GM12801 (cell line): ENCODE measurements around the gene RBM19.

Experiments
- TF ChIP-seq, protein P1 (sequence below): IDR thresholded peaks from one replicate; pipeline ENCODE4 v1.5.1; 2011; ENCODE audit warnings: control low read depth; ENCODE audit not compliant: insufficient read length; ENCODE audit errors: extremely low read depth

The RBM19 gene

DNA sequence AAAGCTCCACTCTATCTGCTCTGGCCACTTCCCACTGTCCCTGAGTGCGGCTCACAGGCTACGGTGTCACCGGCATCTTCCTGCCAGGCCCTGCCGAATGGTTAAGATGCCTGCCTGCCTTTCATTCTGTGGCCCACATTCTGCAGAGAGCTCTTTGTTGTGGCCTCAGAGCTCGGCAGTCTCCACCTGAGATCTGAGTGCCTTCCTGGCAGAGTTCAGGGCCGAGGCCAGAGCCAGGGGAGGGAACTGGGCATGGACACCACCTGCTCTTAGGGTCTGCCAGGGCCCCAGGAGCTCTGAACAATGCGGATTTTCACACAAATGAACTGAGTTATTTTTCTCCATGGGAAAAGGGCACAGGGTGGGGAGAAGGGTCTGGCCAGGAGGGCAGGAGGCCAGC, 127.2 kb downstream of the RBM19 start:
- TF ChIP-seq, protein P1, sequence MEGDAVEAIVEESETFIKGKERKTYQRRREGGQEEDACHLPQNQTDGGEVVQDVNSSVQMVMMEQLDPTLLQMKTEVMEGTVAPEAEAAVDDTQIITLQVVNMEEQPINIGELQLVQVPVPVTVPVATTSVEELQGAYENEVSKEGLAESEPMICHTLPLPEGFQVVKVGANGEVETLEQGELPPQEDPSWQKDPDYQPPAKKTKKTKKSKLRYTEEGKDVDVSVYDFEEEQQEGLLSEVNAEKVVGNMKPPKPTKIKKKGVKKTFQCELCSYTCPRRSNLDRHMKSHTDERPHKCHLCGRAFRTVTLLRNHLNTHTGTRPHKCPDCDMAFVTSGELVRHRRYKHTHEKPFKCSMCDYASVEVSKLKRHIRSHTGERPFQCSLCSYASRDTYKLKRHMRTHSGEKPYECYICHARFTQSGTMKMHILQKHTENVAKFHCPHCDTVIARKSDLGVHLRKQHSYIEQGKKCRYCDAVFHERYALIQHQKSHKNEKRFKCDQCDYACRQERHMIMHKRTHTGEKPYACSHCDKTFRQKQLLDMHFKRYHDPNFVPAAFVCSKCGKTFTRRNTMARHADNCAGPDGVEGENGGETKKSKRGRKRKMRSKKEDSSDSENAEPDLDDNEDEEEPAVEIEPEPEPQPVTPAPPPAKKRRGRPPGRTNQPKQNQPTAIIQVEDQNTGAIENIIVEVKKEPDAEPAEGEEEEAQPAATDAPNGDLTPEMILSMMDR: no peak

DNA sequence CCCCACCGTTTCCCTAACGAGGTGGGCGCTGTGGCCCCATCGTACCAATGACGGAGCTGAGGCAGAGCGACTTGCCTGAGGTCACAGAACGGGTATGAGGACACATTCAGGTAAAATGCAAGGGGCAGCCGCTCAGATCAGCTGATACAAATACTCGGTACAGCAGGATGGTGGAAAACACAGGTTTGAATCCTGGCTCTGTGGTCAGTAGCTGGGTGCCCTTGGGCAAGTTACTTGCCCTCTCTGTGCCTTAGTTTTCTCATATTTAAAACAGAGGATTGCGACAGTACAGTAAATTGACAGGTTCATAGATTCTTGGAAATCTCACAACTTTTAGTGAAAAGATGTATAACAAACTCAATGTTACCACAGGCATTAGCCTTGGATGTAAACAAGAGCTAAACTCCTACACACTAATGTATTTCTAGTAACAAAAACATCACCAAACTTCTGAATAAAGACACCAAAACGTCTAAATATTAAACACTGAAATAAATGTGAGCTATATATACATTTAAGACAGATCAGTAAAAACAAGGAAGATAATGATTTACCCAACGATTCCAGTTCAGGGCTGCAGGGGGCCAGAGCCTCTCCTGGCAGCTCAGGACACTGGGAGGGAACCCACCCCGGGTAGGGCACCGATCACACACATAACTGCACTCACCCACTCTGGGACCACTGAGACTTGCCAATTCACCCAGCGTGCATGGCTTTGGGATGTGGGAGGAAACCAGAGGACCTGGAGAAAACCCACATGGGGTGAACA, 128.4 kb downstream of the RBM19 start:
- TF ChIP-seq, protein P1: no peak

DNA sequence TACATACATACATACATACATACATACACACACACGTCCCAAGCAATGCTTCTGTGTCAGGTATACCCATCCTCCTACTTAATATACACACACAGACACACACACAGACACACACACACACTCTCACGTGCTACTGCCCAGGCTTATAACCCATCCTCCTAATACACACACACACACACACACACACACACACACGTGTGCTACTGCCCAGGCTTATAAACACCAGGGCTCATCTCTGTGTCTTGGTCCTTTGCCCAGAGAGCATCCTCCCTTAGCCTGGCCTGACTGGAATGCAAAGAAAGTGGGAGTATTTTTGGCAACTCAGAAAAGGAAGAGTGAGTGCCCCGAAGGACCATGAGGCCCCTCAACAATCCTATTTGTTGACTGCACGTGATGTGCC, 129.0 kb downstream of the RBM19 start:
- TF ChIP-seq, protein P1: no peak

DNA sequence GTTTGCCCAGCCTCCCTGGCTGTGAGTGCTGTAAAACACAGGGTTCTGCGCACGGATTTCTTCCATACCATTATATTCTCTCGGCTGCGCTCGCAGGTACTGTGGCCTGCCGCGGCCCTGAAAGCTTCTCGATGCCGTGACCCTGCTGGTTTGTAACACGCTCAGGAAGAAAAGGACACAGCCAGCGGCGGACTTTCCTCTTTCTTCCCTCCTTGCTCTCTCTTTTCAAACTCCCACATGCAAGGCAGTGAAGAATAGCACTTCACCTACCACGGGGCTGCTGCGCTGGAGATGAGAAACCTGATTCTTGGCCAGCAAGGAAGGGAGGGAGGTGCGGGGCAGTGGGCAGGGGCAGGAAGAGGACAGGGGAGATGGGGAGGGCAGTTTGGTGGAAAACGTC, 130.2 kb downstream of the RBM19 start:
- TF ChIP-seq, protein P1: no peak

DNA sequence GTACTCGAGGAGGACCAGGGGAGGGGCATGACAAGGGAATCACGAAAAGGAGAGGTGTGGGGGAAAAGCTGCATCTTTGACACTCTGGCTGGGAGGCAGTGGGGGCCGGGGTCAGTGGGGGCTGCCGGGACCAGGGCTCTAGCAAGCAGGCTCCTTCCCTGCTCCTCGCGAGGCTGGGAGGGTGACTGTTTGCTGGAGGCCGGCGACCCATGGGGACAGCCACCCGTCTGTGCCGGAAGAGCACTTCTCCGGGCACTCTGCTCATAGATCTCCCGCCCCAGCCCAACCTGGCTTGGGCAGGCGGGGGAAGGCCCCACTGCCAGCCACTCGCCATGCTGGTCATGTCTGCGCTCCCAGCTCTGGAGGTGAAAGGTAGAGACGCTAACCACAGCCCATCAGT, 130.7 kb downstream of the RBM19 start:
- TF ChIP-seq, protein P1: no peak

DNA sequence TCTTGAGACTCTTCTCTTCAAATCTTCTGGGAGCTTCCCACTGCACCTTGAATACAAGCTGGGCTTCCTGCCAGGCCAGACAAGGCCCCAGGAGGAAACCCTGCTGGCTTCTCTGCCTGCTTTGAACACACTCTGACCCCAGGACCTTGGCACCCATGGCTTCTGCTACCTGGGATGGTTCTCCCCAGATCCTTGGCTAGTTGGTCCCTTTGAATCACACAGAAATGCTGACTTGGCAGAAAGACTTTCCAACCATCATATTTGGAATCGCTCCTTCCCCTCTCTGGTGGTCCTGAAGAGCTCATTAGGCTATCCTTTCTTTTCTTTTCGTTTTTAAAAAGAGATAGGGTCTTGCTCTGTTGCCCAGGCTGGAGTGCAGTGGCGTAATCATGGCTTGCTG, 132.7 kb downstream of the RBM19 start:
- TF ChIP-seq, protein P1: no peak

DNA sequence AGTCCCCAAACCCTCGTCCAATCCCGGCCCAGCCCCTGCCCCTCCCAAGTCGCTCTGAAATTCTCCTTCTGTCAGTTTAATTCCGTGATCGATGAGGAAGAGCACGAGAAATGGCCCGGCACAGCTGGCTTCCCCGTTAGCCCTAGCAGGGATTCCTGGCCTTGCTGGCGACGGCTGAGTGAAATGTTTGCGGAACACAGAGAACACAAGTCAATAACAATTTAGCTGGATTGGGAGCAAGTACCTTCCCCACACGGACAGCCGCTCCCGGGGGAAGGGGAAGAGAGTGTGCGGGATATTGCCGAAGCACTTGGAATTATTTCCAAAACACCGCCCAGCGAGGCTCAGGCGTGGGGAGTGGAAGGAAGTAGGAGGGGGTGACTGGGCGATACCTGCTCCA, 134.6 kb downstream of the RBM19 start:
- TF ChIP-seq, protein P1: no peak

DNA sequence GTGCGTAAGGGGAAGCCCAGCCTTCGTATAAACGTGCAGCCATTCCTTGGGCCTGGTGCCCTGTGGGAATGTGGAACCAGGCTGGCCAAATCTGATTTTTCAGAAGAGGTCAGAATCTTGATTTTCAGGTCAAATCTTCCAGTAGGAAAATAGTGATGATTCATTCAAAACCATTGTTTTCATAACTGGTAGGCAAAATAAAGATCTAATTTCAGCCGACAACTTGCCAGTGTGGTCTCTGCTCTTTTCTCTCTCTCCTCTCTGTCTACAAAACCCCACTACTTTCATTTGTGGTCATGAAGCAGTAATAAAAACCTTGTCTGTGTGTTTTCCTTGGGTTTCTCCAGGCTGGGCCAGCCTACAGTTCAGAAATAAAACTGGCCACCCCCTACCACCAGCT, 135.1 kb downstream of the RBM19 start:
- TF ChIP-seq, protein P1: no peak
